Keratinocyte (primary cell): ENCODE measurements around the gene GEN1. TPM values are rescaled to one million over a fixed set of nuclear protein-coding genes. Genes with fewer than 3 reads are reported as not detected.

Experiments used
- DNase-seq: peaks from one replicate; pipeline ENCODE4 v3.0.0-alpha.2; 2011; ENCODE audit warnings: low read depth, missing footprints, low spot score
- FAIRE-seq: peaks from 2 replicates; lab custom pipeline; 2011; peaks lifted over from hg19 to GRCh38; lab: Jason Lieb, UNC
- H2AFZ ChIP-seq: 2 replicates; pipeline ENCODE4 v1.6.0; 2012; ENCODE audit warnings: low read length, control low read depth, inconsistent platforms; ENCODE audit not compliant: control insufficient read depth
- H3K27ac ChIP-seq: 2 replicates; pipeline ENCODE4 v1.5.1; 2011; ENCODE audit warnings: low read length; ENCODE audit not compliant: control insufficient read depth, insufficient read depth
- H3K27me3 ChIP-seq: 3 replicates; pipeline ENCODE4 v1.6.0; 2011; ENCODE audit warnings: low read length; ENCODE audit not compliant: control insufficient read depth, insufficient read depth; ENCODE audit errors: extremely low read depth
- H3K36me3 ChIP-seq, 2 experiments: 2 replicates in 1 of 2; 3 replicates in 1 of 2; pipeline ENCODE4 v1.5.1; 2011; ENCODE audit warnings: low read length in 2 of 2, mild to moderate bottlenecking in 1 of 2; ENCODE audit not compliant: control insufficient read depth in 2 of 2, insufficient read depth in 2 of 2; ENCODE audit errors: extremely low read depth in 1 of 2
- H3K4me1 ChIP-seq: 3 replicates; pipeline ENCODE4 v1.5.1; 2011; ENCODE audit warnings: low read length; ENCODE audit not compliant: control insufficient read depth, insufficient read depth; ENCODE audit errors: extremely low read depth
- H3K4me2 ChIP-seq: 3 replicates; pipeline ENCODE4 v1.6.0; 2011; ENCODE audit warnings: low read depth, low read length; ENCODE audit not compliant: control insufficient read depth, insufficient read depth; ENCODE audit errors: extremely low read depth
- H3K4me3 ChIP-seq, 3 experiments: fragments of 200-600 bp in 1 of 3; sonication (generic) in 1 of 3; 2 replicates in 2 of 3; 3 replicates in 1 of 3; pipeline ENCODE4 v1.5.1; 2011 to 2016; ENCODE audit warnings: low read length in 3 of 3, mild to moderate bottlenecking in 3 of 3, control low read depth in 2 of 3, inconsistent platforms in 1 of 3, low read depth in 1 of 3, mixed read lengths in 1 of 3, mixed run types in 1 of 3, moderate library complexity in 1 of 3; ENCODE audit not compliant: control insufficient read depth in 2 of 3, insufficient read depth in 2 of 3; ENCODE audit errors: extremely low read depth in 1 of 3
- H3K79me2 ChIP-seq: 2 replicates; pipeline ENCODE4 v1.6.0; 2012; ENCODE audit warnings: low read length; ENCODE audit not compliant: control insufficient read depth, insufficient read depth
- H3K9ac ChIP-seq: 3 replicates; pipeline ENCODE4 v1.6.0; 2011; ENCODE audit warnings: low read length; ENCODE audit not compliant: control insufficient read depth, insufficient read depth; ENCODE audit errors: extremely low read depth
- H3K9me1 ChIP-seq: 3 replicates; pipeline ENCODE4 v1.6.0; 2011; ENCODE audit warnings: low read length; ENCODE audit not compliant: control insufficient read depth, insufficient read depth; ENCODE audit errors: extremely low read depth
- H3K9me3 ChIP-seq: 2 replicates; pipeline ENCODE4 v1.5.1; 2012; ENCODE audit warnings: low read depth, low read length; ENCODE audit not compliant: control insufficient read depth
- H4K20me1 ChIP-seq: 3 replicates; pipeline ENCODE4 v1.6.0; 2011; ENCODE audit warnings: low read length; ENCODE audit not compliant: control insufficient read depth, insufficient read depth; ENCODE audit errors: extremely low read depth
- CTCF ChIP-seq, 3 experiments: IDR thresholded peaks in 1 of 3; conservative IDR thresholded peaks in 1 of 3; optimal IDR thresholded peaks in 1 of 3; 2 replicates in 2 of 3; 3 replicates in 1 of 3; pipeline versions ENCODE3 to v1.5.1; 2011; ENCODE audit warnings: low read length in 3 of 3, mild to moderate bottlenecking in 3 of 3, moderate library complexity in 2 of 3, control low read depth in 1 of 3, inconsistent platforms in 1 of 3; ENCODE audit not compliant: insufficient read depth in 2 of 3; ENCODE audit errors: extremely low read depth in 1 of 3
- EZH2 ChIP-seq: IDR thresholded peaks from one replicate; pipeline ENCODE4 v1.6.1; 2012; ENCODE audit warnings: inconsistent platforms, mild to moderate bottlenecking, low read length, moderate library complexity
- dilution Hi-C: fragments of 300-500 bp; cut with MboI; formaldehyde crosslinking; loops from one replicate; pipeline ENCODE4 v1.7.0; 2020; ENCODE audit warnings: low sequenced_read_pairs; ENCODE audit not compliant: extremely low pct_ligation_motif_present
- polyA plus RNA-seq, 5 experiments: library from polyadenylated mRNA; depleted of rRNA in 3 of 5; stranded (reverse) in 3 of 5; stranded (forward) in 1 of 5; unstranded in 1 of 5; fragments of >200 nt; gene quantifications; 1 replicate in 1 of 5; 2 replicates in 3 of 5; 3 replicates in 1 of 5; pipeline versions ENCODE4 v1.2.1 to v1.2.3, GENCODE V29; 2011 to 2012; ENCODE audit warnings: missing spikeins in 2 of 5, low read depth in 1 of 5, low replicate concordance in 1 of 5

GEN1 gene
- polyA plus RNA-seq, 1 donor (not counting 4 experiments of a cell fraction or from before 2014, with no cell fraction given), result 17.2 TPM

DNA sequence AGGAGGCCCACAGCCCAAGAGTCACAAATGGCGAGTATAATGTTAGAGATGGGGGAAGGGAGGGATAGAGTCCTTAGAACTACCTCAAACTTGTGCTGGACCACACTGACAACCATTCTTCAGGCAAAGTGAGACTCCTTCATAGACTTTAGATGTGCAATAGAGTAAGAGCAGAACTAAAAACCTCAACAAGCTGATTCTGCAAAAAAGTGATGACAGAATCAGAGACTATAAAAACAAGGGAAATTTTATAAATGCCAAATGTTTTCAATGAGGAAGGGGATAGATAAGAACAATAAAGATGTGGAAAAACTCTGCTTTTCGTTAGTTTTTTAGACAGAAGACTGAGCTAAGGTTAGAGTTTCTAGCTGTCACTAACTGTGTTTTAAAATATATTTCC is 18.1 kb upstream of the GEN1 start:
- FAIRE-seq, result no peak

GRCh38 chr2:17736989-17737388 is 16.9 kb upstream of the GEN1 start:
- no peaks in the 10 kb centered on the region for H3K9me3 ChIP-seq
- no peak overlapping the region for H3K4me3 ChIP-seq
- H3K9me1 ChIP-seq, result no peaks in the 10 kb centered on the region
- no peak overlapping the region for H3K9ac ChIP-seq
- no peak for TF ChIP-seq CTCF (optimal IDR thresholded peaks at IDR 0.05 in 1 of 3, IDR thresholded peaks at IDR 0.05 in 1 of 3, conservative IDR thresholded peaks at IDR 0.05 in 1 of 3; ENCODE audit: extremely low read depth in 1 of 3, insufficient read depth in 2 of 3, low read length in 3 of 3)
- no peak for TF ChIP-seq EZH2
- peaks cover 16 to 28% of the 10 kb centered on the region in 2 experiments for H3K36me3 ChIP-seq
- no peak overlapping the region for H3K27ac ChIP-seq
- no peaks in the 10 kb centered on the region for H4K20me1 ChIP-seq
- H3K4me1 ChIP-seq, result no peaks in the 10 kb centered on the region
- H3K4me2 ChIP-seq, result no peak overlapping the region
- H3K79me2 ChIP-seq, result peaks cover 1% of the 10 kb centered on the region
- no peak for DNase-seq
- no peaks in the 10 kb centered on the region for H3K27me3 ChIP-seq
- no peak for FAIRE-seq
- dilution Hi-C loops, result no loop called here
- no peak overlapping the region for H2AFZ ChIP-seq

More for the DNA sequence above, 18.1 kb upstream of the GEN1 start:
- dilution Hi-C loops, result no loop called here
- DNase-seq, result no peak
- TF ChIP-seq EZH2 (no peak), CTCF (optimal IDR thresholded peaks at IDR 0.05 in 1 of 3, IDR thresholded peaks at IDR 0.05 in 1 of 3, conservative IDR thresholded peaks at IDR 0.05 in 1 of 3; ENCODE audit: extremely low read depth in 1 of 3, insufficient read depth in 2 of 3, low read length in 3 of 3) (no peak)
- Histone ChIP-seq H3K9ac (no peak overlapping the region), H3K27ac (no peak overlapping the region), H3K4me2 (no peak overlapping the region), H3K79me2 (peaks cover 1% of the 10 kb centered on the region), H3K27me3 (no peaks in the 10 kb centered on the region), H3K9me1 (no peaks in the 10 kb centered on the region), H3K4me3 (no peak overlapping the region), H3K9me3 (no peaks in the 10 kb centered on the region), H3K4me1 (no peaks in the 10 kb centered on the region), H3K36me3 (peaks cover 16 to 33% of the 10 kb centered on the region in 2 experiments), H2AFZ (no peak overlapping the region), H4K20me1 (no peaks in the 10 kb centered on the region)
